HG03139 (cell line): ENCODE measurements around the gene ACSF3.
"Not testable (repeated sequence)": the region's sequence is repeated elsewhere in the genome, so short reads cannot be mapped to it uniquely, and the experiment has no call there.

Experiments used
- ATAC-seq: cut with Tn5 transposase; IDR thresholded peaks from one replicate; pipeline ENCODE4 v1.9.1; 2021; ENCODE audit not compliant: unreplicated experiment

Gene ACSF3

GRCh38 chr16:89072548-89073130 lies 21.0 kb upstream of the ACSF3 start:
- no peak for ATAC-seq

- no peak for ATAC-seq
These were observed 20.1 kb upstream of the ACSF3 start for GRCh38 chr16:89073346-89074071.

GRCh38 chr16:89074072-89074674 lies 19.5 kb upstream of the ACSF3 start:
- not testable (repeated sequence) for ATAC-seq

- ATAC-seq = no peak
These were observed 18.6 kb upstream of the ACSF3 start for GRCh38 chr16:89074803-89075688.

- no peak for ATAC-seq
These were observed 17.5 kb upstream of the ACSF3 start for GRCh38 chr16:89076159-89076558.

- ATAC-seq = no peak
These were observed 16.6 kb upstream of the ACSF3 start for GRCh38 chr16:89077076-89077475.

- no peak for ATAC-seq
These were observed 15.5 kb upstream of the ACSF3 start for GRCh38 chr16:89078172-89078571.

GRCh38 chr16:89079434-89079980 lies 14.1 kb upstream of the ACSF3 start:
- no peak for ATAC-seq

- ATAC-seq = no peak
These were observed 13.3 kb upstream of the ACSF3 start for GRCh38 chr16:89080196-89080853.

GRCh38 chr16:89081556-89081955 lies 12.1 kb upstream of the ACSF3 start:
- ATAC-seq = no peak

- ATAC-seq = no peak
These were observed 9.2 kb upstream of the ACSF3 start for GRCh38 chr16:89084411-89084810.

GRCh38 chr16:89084814-89085612 lies 8.6 kb upstream of the ACSF3 start:
- no peak for ATAC-seq

- no peak for ATAC-seq
These were observed 7.9 kb upstream of the ACSF3 start for GRCh38 chr16:89085755-89086154.

GRCh38 chr16:89087922-89088497 lies 5.6 kb upstream of the ACSF3 start:
- ATAC-seq = no peak

GRCh38 chr16:89089120-89089519 lies 4.5 kb upstream of the ACSF3 start:
- no peak for ATAC-seq

GRCh38 chr16:89090182-89090630 lies 3.4 kb upstream of the ACSF3 start:
- no peak for ATAC-seq

- ATAC-seq = no peak
These were observed 2.8 kb upstream of the ACSF3 start for GRCh38 chr16:89090669-89091426.

- ATAC-seq = no peak
These were observed 1.6 kb upstream of the ACSF3 start for GRCh38 chr16:89092013-89092412.

- ATAC-seq = not testable (repeated sequence)
These were observed 425 bp upstream of the ACSF3 start for GRCh38 chr16:89093252-89093601.
